Colonic mucosa (tissue), 4 donors: ENCODE measurements around the gene RBFOX2. TPM values are rescaled to one million over a fixed set of nuclear protein-coding genes. Genes with fewer than 3 reads are reported as not detected.

Source experiments
- DNase-seq: peaks from one replicate; pipeline ENCODE4 v3.0.0-alpha.2; 2020
- H3K27ac ChIP-seq: fragments of 200-600 bp; one replicate; pipeline ENCODE4 v1.8.0; 2021
- H3K27me3 ChIP-seq: fragments of 200-600 bp; one replicate; pipeline ENCODE4 v1.8.0; 2021
- H3K36me3 ChIP-seq: fragments of 200-600 bp; one replicate; pipeline ENCODE4 v1.8.0; 2021
- H3K4me1 ChIP-seq: fragments of 200-600 bp; one replicate; pipeline ENCODE4 v1.8.0; 2021; ENCODE audit warnings: mild to moderate bottlenecking
- H3K4me3 ChIP-seq: fragments of 200-600 bp; one replicate; pipeline ENCODE4 v1.8.0; 2021
- H3K9ac ChIP-seq, 2 donors: one replicate each; pipeline ENCODE4 v1.7.0; 2013; ENCODE audit warnings: control low read depth in 2 of 2, low read depth in 2 of 2, low read length in 2 of 2
- H3K9me3 ChIP-seq: fragments of 200-600 bp; one replicate; pipeline ENCODE4 v1.8.0; 2021
- intact Hi-C: fragments of 100-400 bp; cut with DNase I; formaldehyde crosslinking; loops from one replicate; pipeline ENCODE4 v1.14.1; 2022
- total RNA-seq, 2 donors: library from RNA; stranded (reverse); fragmentation: NEBNext Ultra II Directional in 1 of 2; extraction: Animal tissue kit (Norgen Biotek cat#: 25700) in 1 of 2; gene quantifications; one replicate each; pipeline ENCODE4 v1.2.1, GENCODE V29; 2021
- TF ChIP-seq, protein P1 (sequence below): fragments of 200-600 bp; IDR thresholded peaks from one replicate; pipeline ENCODE4 v1.8.0; 2022; ENCODE audit warnings: antibody characterized with exemption, mild to moderate bottlenecking
- donor health status: healthy.
- donor health status: DM: no; HTN: no; CAD: no.
- donor health status: DM: no; HTN: no; CAD: no.

The RBFOX2 gene
- total RNA-seq, 2 donors from 2014 or later, result 44.4 to 60.2 TPM

DNA sequence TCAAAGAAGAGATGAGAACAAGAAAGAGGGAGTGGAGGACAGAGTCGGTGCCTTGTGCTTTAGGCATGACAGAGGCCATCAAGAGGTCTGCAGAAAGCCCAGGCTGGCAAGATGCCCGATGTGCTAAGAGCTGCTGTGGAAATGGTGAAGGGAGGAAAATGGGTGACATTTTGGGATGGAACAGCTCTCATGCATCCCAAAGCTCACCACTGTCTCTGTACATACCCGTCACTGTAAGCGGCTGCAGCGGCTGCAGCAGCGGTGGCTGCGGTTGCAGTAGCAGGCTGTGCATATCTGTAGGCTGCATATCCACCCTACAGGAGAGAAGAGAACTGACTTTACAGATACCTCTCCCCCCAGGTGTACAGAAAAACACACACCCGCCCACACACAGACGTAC lies 282.4 kb downstream of the RBFOX2 start:
- intact Hi-C loops, result no loop called here
- DNase-seq, result no peak
- H3K27me3 ChIP-seq, result no peaks in the 10 kb centered on the region
- TF ChIP-seq, protein P1, sequence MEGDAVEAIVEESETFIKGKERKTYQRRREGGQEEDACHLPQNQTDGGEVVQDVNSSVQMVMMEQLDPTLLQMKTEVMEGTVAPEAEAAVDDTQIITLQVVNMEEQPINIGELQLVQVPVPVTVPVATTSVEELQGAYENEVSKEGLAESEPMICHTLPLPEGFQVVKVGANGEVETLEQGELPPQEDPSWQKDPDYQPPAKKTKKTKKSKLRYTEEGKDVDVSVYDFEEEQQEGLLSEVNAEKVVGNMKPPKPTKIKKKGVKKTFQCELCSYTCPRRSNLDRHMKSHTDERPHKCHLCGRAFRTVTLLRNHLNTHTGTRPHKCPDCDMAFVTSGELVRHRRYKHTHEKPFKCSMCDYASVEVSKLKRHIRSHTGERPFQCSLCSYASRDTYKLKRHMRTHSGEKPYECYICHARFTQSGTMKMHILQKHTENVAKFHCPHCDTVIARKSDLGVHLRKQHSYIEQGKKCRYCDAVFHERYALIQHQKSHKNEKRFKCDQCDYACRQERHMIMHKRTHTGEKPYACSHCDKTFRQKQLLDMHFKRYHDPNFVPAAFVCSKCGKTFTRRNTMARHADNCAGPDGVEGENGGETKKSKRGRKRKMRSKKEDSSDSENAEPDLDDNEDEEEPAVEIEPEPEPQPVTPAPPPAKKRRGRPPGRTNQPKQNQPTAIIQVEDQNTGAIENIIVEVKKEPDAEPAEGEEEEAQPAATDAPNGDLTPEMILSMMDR, result no peak
- H3K4me1 ChIP-seq, result no peaks in the 10 kb centered on the region
- H3K9ac ChIP-seq, result no peak overlapping the region
- no peak overlapping the region for H3K27ac ChIP-seq
- H3K36me3 ChIP-seq, result no peaks in the 10 kb centered on the region
- no peak overlapping the region for H3K4me3 ChIP-seq
- no peaks in the 10 kb centered on the region for H3K9me3 ChIP-seq

GRCh38 chr22:35743326-35743860 lies 285.2 kb downstream of the RBFOX2 start:
- Histone ChIP-seq H3K4me1 (no peaks in the 10 kb centered on the region), H3K27me3 (no peaks in the 10 kb centered on the region), H3K36me3 (no peaks in the 10 kb centered on the region), H3K4me3 (no peak overlapping the region), H3K27ac (no peak overlapping the region), H3K9ac (no peak overlapping the region), H3K9me3 (no peaks in the 10 kb centered on the region)
- intact Hi-C loops, result no loop called here
- TF ChIP-seq, protein P1, result no peak
- DNase-seq, result no peak

DNA sequence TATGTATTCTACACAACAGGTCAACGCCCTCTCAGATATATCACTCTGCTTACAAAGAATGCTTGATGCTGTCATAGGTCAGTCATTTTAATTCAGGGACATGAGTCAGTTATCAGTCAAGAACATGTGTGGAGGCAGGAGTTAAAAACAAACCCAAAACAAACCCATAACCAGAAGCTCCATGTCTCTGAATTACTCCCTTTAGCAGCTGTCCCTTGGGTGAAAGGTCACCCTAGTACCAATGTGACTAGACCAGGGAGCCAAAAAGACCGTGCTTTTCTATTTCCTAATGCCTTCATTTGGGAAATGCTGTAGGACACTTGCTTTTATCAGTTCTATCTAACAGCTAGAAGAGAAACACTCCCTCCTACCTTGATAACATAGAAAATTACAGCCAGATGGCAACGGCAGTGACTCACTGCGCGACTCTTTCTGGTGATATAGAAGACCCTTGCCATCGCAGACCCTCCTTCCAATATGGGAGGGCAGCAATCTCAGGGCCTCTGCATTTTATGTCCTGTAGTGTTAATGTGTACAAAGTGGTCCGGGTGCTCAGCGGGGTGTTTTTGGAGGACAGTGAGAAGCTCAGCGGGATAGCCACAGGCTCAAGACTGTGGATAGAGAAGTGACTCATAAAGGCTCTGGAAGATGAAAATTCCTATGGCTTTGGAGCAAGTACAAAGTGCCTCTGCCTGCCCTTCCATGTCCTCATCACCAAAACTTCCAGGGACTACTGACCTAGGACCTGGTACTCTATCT lies 286.1 kb downstream of the RBFOX2 start:
- DNase-seq, result no peak
- intact Hi-C loops, result no loop called here
- no peak overlapping the region for H3K9ac ChIP-seq
- H3K4me1 ChIP-seq, result no peaks in the 10 kb centered on the region
- H3K27me3 ChIP-seq, result no peaks in the 10 kb centered on the region
- no peaks in the 10 kb centered on the region for H3K9me3 ChIP-seq
- no peaks in the 10 kb centered on the region for H3K36me3 ChIP-seq
- H3K4me3 ChIP-seq, result no peak overlapping the region
- TF ChIP-seq, protein P1, result no peak
- H3K27ac ChIP-seq, result no peak overlapping the region

- intact Hi-C loops, result no loop called here
- no peak overlapping the region for H3K9ac ChIP-seq
- H3K27ac ChIP-seq, result no peak overlapping the region
- TF ChIP-seq, protein P1, result no peak
- no peaks in the 10 kb centered on the region for H3K36me3 ChIP-seq
- H3K4me1 ChIP-seq, result no peaks in the 10 kb centered on the region
- no peak overlapping the region for H3K4me3 ChIP-seq
- DNase-seq, result no peak
- H3K27me3 ChIP-seq, result no peaks in the 10 kb centered on the region
- no peaks in the 10 kb centered on the region for H3K9me3 ChIP-seq
These were observed 288.0 kb downstream of the RBFOX2 start for GRCh38 chr22:35740616-35741015.

DNA sequence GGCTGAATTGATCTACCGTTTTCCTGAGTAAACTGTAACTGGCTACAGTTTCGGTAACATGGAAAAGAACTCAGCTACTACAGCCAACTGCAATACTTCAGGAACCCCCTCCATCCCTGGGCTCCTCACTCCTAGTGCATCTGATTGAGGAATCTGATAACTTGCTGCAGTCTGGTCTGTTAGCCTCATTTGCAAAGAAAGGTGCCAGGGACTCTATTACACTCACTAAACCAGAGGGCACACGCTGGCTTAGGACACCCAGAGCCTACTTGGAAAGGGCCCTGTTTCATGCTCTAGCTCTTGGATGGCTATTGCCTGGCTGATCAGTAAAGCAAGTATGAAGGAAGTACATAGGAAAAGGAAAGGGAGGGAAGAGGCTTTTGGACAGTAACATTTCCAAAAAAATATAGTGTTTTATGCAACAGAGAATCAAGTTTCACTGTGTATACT lies 288.7 kb downstream of the RBFOX2 start:
- Histone ChIP-seq H3K9ac (no peak overlapping the region), H3K36me3 (no peaks in the 10 kb centered on the region), H3K4me3 (no peak overlapping the region), H3K9me3 (no peaks in the 10 kb centered on the region), H3K27ac (no peak overlapping the region), H3K27me3 (no peaks in the 10 kb centered on the region), H3K4me1 (no peaks in the 10 kb centered on the region)
- intact Hi-C loops, result no loop called here
- TF ChIP-seq, protein P1, result no peak
- no peak for DNase-seq
